H9 (cell line): ENCODE measurements around the gene TRIOBP. TPM values are rescaled to one million over a fixed set of nuclear protein-coding genes. Genes with fewer than 3 reads are reported as not detected.

Source experiments
- DNase-seq: peaks from one replicate; pipeline ENCODE4 v3.0.0-alpha.2; 2017
- H2AFZ ChIP-seq: one replicate; pipeline ENCODE4 v1.6.1; 2013; ENCODE audit warnings: mild to moderate bottlenecking, low read length, control low read depth, moderate library complexity
- H2AK5ac ChIP-seq: 2 replicates; pipeline ENCODE4 v1.6.1; 2013; ENCODE audit warnings: low read length, control low read depth, mixed read lengths; ENCODE audit not compliant: insufficient read length
- H2BK120ac ChIP-seq: one replicate; pipeline ENCODE4 v1.6.1; 2013; ENCODE audit warnings: low read depth, mild to moderate bottlenecking, low read length, control low read depth, inconsistent platforms; ENCODE audit not compliant: poor library complexity, severe bottlenecking
- H2BK12ac ChIP-seq: 2 replicates; pipeline ENCODE4 v1.6.1; 2013; ENCODE audit warnings: low read length, control low read depth, mixed read lengths, low read depth; ENCODE audit not compliant: insufficient read length
- H2BK15ac ChIP-seq: 2 replicates; pipeline ENCODE4 v1.6.1; 2013; ENCODE audit warnings: low read depth, low read length, control low read depth
- H2BK20ac ChIP-seq: one replicate; pipeline ENCODE4 v1.6.1; 2013; ENCODE audit warnings: low read depth, mild to moderate bottlenecking, low read length, control low read depth, inconsistent platforms; ENCODE audit not compliant: poor library complexity, severe bottlenecking
- H2BK5ac ChIP-seq: 2 replicates; pipeline ENCODE4 v1.6.1; 2013; ENCODE audit warnings: low read length, control low read depth, mixed read lengths; ENCODE audit not compliant: insufficient read length
- H3K14ac ChIP-seq: 2 replicates; pipeline ENCODE4 v1.6.1; 2013; ENCODE audit warnings: low read length, control low read depth; ENCODE audit not compliant: insufficient read depth
- H3K18ac ChIP-seq: 2 replicates; pipeline ENCODE4 v1.6.1; 2013; ENCODE audit warnings: low read depth, mild to moderate bottlenecking, mixed read lengths, low read length, control low read depth; ENCODE audit not compliant: insufficient read length
- H3K23ac ChIP-seq: 2 replicates; pipeline ENCODE4 v1.6.1; 2013; ENCODE audit warnings: low read length, control low read depth, mixed read lengths, low read depth; ENCODE audit not compliant: insufficient read length
- H3K23me2 ChIP-seq: 2 replicates; pipeline ENCODE4 v1.6.1; 2013; ENCODE audit warnings: low read depth, mild to moderate bottlenecking, mixed read lengths, low read length, control low read depth; ENCODE audit not compliant: insufficient read length, poor library complexity, severe bottlenecking
- H3K27ac ChIP-seq: 2 replicates; pipeline ENCODE4 v1.5.1; 2013; ENCODE audit warnings: low read length, control low read depth, mixed read lengths, low read depth; ENCODE audit not compliant: insufficient read length
- H3K27me3 ChIP-seq: 2 replicates; pipeline ENCODE4 v1.6.1; 2013; ENCODE audit warnings: low read length, control low read depth, inconsistent platforms; ENCODE audit not compliant: insufficient read depth
- H3K4ac ChIP-seq: 2 replicates; pipeline ENCODE4 v1.6.1; 2013; ENCODE audit warnings: low read depth, mild to moderate bottlenecking, control low read depth, inconsistent platforms, low read length, moderate library complexity
- H3K4me1 ChIP-seq: 2 replicates; pipeline ENCODE4 v1.6.1; 2013; ENCODE audit warnings: low read length, control low read depth, inconsistent platforms; ENCODE audit not compliant: insufficient read depth
- H3K4me2 ChIP-seq: 2 replicates; pipeline ENCODE4 v1.6.1; 2013; ENCODE audit warnings: low read length, control low read depth, mixed read lengths; ENCODE audit not compliant: insufficient read length, insufficient read depth
- H3K56ac ChIP-seq: 2 replicates; pipeline ENCODE4 v1.6.1; 2013; ENCODE audit warnings: low read depth, mild to moderate bottlenecking, mixed read lengths, low read length, control low read depth; ENCODE audit not compliant: insufficient read length
- H3K79me1 ChIP-seq: 2 replicates; pipeline ENCODE4 v1.6.1; 2013; ENCODE audit warnings: low read depth, mild to moderate bottlenecking, moderate library complexity, low read length, control low read depth, inconsistent platforms; ENCODE audit not compliant: insufficient read depth, poor library complexity, severe bottlenecking
- H3K79me2 ChIP-seq: 2 replicates; pipeline ENCODE4 v1.6.1; 2013; ENCODE audit warnings: low read length, control low read depth, inconsistent platforms; ENCODE audit not compliant: insufficient read depth
- H3K9ac ChIP-seq: 2 replicates; pipeline ENCODE4 v1.6.1; 2013; ENCODE audit warnings: low read length, control low read depth, mixed read lengths; ENCODE audit not compliant: insufficient read length; ENCODE audit errors: extremely low read depth
- H3K9me3 ChIP-seq: one replicate; pipeline ENCODE4 v1.6.1; 2013; ENCODE audit warnings: low read depth, low read length, inconsistent platforms; ENCODE audit not compliant: control insufficient read depth
- H3T11ph ChIP-seq: one replicate; pipeline ENCODE4 v1.6.1; 2013; ENCODE audit warnings: mild to moderate bottlenecking, low read length, control low read depth, inconsistent platforms
- H4K20me1 ChIP-seq: one replicate; pipeline ENCODE4 v1.6.1; 2013; ENCODE audit not compliant: control insufficient read depth, insufficient read length, insufficient read depth
- H4K5ac ChIP-seq: 2 replicates; pipeline ENCODE4 v1.6.1; 2013; ENCODE audit warnings: low read depth, mild to moderate bottlenecking, mixed read lengths, low read length, control low read depth; ENCODE audit not compliant: insufficient read length
- H4K8ac ChIP-seq: replicated peaks from 2 replicates; pipeline ENCODE4 v1.6.1; 2013; ENCODE audit warnings: low read length, control low read depth, mixed read lengths, low read depth; ENCODE audit not compliant: insufficient read length
- H4K91ac ChIP-seq: 2 replicates; pipeline ENCODE4 v1.6.1; 2013; ENCODE audit warnings: low read depth, mild to moderate bottlenecking, moderate library complexity, mixed read lengths, low read length, control low read depth; ENCODE audit not compliant: insufficient read length
- H3K27ac Mint-ChIP-seq, 3 experiments: 2 replicates in 2 of 3; 3 replicates in 1 of 3; pipeline ENCODE4 v1.8.0; 2020 to 2021; ENCODE audit warnings: mixed read lengths in 3 of 3, mild to moderate bottlenecking in 1 of 3, moderate library complexity in 1 of 3
- H3K27me3 Mint-ChIP-seq: 2 replicates; pipeline ENCODE4 v1.8.0; 2021; ENCODE audit warnings: low read depth, mild to moderate bottlenecking, moderate library complexity, mixed read lengths
- H3K36me3 Mint-ChIP-seq, 3 experiments: 2 replicates in 2 of 3; 3 replicates in 1 of 3; pipeline ENCODE4 v1.8.0; 2020 to 2021; ENCODE audit warnings: low read depth in 3 of 3, mixed read lengths in 3 of 3; ENCODE audit not compliant: insufficient read depth in 1 of 3
- H3K4me1 Mint-ChIP-seq, 2 experiments: 2 replicates each; pipeline ENCODE4 v1.8.0; 2020; ENCODE audit warnings: mixed read lengths in 2 of 2
- H3K4me3 Mint-ChIP-seq, 2 experiments: 2 replicates in 1 of 2; 3 replicates in 1 of 2; pipeline ENCODE4 v1.8.0; 2020 to 2021; ENCODE audit warnings: mild to moderate bottlenecking in 2 of 2, mixed read lengths in 2 of 2, moderate library complexity in 1 of 2
- H3K9me3 Mint-ChIP-seq, 2 experiments: 2 replicates in 1 of 2; 3 replicates in 1 of 2; pipeline ENCODE4 v1.8.0; 2020; ENCODE audit warnings: mild to moderate bottlenecking in 2 of 2, mixed read lengths in 2 of 2, moderate library complexity in 1 of 2
- CTCF ChIP-seq: fragments of 200-600 bp; sonication (generic); conservative IDR thresholded peaks from 3 replicates; pipeline ENCODE4 v1.8.0; 2021; ENCODE audit warnings: antibody characterized with exemption, mild to moderate bottlenecking
- WGBS: extraction: QIAGEN DNeasy Blood & Tissue Kit; methylation state at CpG from one replicate; pipeline ENCODE4 v1.1.7; 2013; ENCODE audit warnings: missing lambda C conversion rate, low lambda C conversion rate, mixed read lengths; ENCODE audit not compliant: insufficient read length; ENCODE audit errors: extremely low coverage; 5-methylcytosine and 5-hydroxymethylcytosine counted together
- total RNA-seq: library from RNA; stranded (reverse); gene quantifications from 2 replicates; pipeline ENCODE4 v1.2.1, GENCODE V29; 2021

TRIOBP gene
- total RNA-seq, 1 experiment from 2014 or later = 52.7 TPM

GRCh38 chr22:37663521-37664140 lies 33.2 kb upstream of the TRIOBP start:
- Histone ChIP-seq H3K23ac (no peak overlapping the region), H4K5ac (no peak overlapping the region), H2BK120ac (no peak overlapping the region), H2AFZ (no peak overlapping the region), H3K56ac (no peak overlapping the region), H4K20me1 (no peaks in the 10 kb centered on the region), H2BK15ac (no peak overlapping the region), H3K27ac (no peak overlapping the region), H3K79me2 (peaks cover 27% of the 10 kb centered on the region; the same call in 1 of the 2 replicates), H2AK5ac (no peak overlapping the region), H2BK20ac (no peak overlapping the region), H3K79me1 (peaks cover 15% of the 10 kb centered on the region), H3K9ac (no peak overlapping the region), H3T11ph (no peak overlapping the region), H3K23me2 (peaks cover 7% of the 10 kb centered on the region), H3K4me2 (no peak overlapping the region), H3K4me1 (peaks cover 2% of the 10 kb centered on the region; the same call in 1 of the 2 replicates), H3K18ac (no peak overlapping the region), H2BK5ac (no peak overlapping the region), H2BK12ac (no peak overlapping the region), H4K91ac (no peak overlapping the region), H4K8ac (no peak overlapping the region), H3K9me3 (no peaks in the 10 kb centered on the region), H3K4ac (no peak overlapping the region), H3K14ac (no peak overlapping the region), H3K27me3 (no peaks in the 10 kb centered on the region)
- Mint-ChIP-seq H3K4me1 (peaks cover 23 to 27% of the 10 kb centered on the region in 2 experiments), H3K4me3 (no peak overlapping the region), H3K36me3 (peaks cover 13 to 44% (median 34%) of the 10 kb centered on the region in 3 experiments; a peak in 6 of 7 replicates), H3K9me3 (no peaks in the 10 kb centered on the region), H3K27me3 (no peaks in the 10 kb centered on the region), H3K27ac (peak overlapping the region in 2 of 3 experiments; percentile 44 to 67; a peak in 1 of 7 replicates)
- DNase-seq = no peak
- no peak for TF ChIP-seq CTCF
- no CpG with 5 or more reads among the region's 16 CpGs for WGBS
